Cortex of kidney (tissue), 1 donor: ENCODE data around the gene CDK6.

Experiments
- DNase-seq: peaks from one replicate; lab custom pipeline; 2025; lab: John Stamatoyannopoulos, UW

Gene CDK6

GRCh38 chr7:92680442-92680841 lies 155.9 kb downstream of the CDK6 start:
- DNase-seq, result no peak

DNA sequence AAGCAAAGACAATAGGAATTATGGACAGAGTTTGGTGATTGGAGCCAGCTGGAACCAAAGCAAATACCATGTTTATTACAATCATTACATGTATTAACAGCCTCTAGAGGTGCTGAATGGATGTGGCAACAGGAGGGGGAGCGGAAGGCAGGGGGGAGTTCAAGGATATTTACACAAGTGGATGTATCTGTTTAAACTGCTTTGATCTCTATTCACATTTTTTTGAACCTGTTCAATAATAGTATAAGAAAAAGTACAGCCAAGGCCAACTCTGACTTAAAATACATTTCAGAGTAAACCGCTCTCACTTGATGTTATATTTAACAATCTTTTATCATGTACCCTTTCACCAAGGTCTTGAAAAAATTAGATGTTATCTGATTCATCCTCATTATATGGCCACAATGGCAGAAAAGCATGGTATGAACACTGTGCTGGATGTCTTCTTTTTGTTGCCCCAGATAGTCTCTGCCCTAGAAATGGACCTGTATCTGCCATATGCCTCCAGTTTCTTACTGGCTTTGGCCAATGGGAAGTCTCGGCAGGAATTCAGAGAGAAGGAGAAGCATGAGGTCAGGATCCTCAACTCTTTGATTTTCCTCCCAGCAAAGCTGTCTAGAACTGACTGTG lies 158.0 kb downstream of the CDK6 start:
- DNase-seq, result no peak

DNA sequence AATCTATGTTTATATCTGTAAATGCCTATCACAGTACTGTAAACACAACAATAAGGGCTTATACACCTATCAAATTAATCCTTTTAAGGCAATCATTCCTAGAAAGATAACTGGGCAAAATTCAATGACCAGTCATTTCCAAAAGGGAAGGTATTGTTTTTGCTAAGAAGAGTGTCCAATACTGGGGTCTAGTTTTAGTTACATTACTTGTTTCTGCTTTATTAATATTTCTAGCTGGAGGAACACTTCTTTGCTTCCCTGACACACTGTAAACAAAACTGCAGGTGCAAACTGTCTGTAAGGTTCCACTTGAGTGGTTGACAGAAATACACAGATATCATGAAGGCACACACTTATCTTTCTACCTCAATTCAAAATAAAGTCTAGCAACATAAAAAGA lies 162.0 kb downstream of the CDK6 start:
- DNase-seq, result no peak

DNA sequence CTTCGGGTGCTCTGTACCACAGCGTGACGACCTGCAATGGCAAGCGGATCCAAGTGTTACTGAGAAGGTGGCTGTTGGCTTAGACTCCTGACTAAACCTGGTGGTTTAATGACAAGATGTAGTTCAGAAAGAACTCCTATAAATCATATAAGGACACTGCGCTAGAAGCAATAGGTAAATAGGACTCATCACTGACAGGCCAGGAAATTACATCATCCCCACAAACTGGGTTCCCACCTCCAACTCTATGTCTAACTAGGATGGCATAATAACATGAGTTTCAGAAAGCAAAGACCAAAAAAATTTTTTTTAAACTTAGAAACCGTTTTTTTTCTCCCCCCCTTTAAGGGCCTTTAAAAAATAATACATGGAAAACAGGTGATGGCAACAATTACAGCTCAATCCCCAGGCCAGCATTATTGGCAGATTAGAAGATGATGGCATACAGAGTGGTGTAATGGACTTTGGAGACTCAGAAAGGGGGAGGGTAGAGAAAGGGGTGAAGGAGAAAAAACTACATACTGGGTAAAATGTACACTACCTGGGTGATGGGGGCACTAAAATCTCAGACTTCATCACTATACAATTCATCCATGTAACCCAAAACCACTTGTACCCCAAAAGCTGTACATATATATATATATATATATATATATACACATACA lies 164.7 kb downstream of the CDK6 start:
- no peak for DNase-seq

- no peak for DNase-seq
These were observed 166.0 kb downstream of the CDK6 start for GRCh38 chr7:92670204-92670851.

DNA sequence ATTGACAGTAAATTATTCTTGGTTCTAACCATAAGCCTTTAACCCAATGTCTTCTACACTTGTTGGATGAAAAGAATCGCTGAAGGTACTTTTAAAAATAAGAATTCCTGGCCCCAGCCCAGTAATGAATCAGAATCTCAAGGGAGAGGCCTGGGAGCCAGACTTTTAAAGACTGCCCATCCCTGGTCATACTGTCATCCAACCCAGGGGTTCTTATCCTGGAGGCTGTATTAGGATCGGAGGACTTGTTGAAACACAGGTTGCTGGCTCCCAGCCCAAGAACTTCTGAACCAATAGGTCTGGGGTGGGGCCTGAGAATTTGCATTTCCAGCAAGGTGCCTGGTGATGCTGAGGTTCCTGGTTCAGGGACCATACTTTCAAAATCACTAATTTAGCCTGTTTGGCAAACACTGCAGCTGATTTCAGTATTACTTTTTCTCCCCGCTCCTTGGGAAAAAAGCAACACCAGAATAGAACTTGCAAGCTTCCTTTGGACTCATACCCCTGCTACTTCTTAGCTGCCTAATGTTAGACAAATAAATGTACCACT lies 166.7 kb downstream of the CDK6 start:
- DNase-seq, result no peak

DNA sequence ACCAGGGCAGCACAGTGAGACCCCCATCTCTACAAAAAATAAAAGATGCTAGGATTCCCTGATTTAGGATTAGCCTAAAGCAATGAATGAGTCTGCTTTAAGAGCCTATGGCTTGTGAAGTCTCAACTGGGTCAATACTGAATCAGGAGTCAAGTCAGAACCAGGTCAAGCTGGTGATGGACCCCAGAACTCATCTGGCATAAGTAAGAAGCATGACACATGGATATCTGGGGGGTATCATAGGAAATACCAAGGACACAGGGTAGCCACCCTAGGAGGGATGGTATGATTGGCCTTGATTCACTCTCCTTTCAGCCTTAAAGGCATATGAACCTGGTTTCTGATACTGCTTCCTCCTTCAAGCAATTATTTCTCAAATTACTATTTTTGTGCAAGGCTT lies 167.8 kb downstream of the CDK6 start:
- DNase-seq, result no peak

GRCh38 chr7:92667816-92668535 lies 168.4 kb downstream of the CDK6 start:
- DNase-seq, result no peak

GRCh38 chr7:92665926-92666325 lies 170.4 kb downstream of the CDK6 start:
- no peak for DNase-seq

DNA sequence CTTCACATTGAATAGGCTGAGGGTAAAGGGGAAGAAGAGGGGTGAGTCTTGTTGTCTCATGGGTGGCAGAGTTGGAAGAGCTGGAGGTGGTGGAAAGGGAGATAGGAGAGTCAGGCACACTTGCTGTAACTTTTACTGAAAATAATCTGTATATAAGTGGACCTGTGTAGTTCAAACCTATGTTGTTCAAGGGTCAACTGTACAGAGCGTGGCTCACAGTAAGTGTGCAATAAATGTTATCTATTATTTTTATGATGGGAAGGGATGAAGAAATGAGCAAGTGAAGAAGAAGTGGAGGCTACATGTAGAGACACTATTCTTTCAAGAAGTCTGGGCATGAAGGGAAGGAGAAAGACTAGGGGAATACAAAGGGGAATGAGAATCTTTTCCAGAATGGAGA lies 174.7 kb downstream of the CDK6 start:
- DNase-seq, result no peak

- DNase-seq, result no peak
These were observed 177.7 kb downstream of the CDK6 start for GRCh38 chr7:92658671-92659070.

DNA sequence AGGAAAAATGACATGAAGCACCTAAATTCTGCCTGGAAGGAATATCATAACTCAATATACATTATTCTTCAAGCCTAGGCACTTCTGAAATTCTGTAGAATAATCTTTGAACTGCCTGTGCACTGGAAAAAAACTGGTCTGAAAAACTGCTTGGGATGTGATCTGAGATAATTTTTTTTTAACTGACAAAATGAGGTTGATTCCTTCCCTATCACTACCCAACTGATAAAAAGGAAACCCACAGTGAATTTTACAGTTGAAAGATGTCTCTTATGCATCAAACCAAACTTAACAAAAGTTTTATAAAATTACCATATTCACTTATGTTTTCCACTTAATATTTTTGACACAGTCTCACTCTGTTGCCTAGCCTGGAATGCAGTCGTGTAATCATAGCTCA lies 179.0 kb downstream of the CDK6 start:
- DNase-seq, result no peak

DNA sequence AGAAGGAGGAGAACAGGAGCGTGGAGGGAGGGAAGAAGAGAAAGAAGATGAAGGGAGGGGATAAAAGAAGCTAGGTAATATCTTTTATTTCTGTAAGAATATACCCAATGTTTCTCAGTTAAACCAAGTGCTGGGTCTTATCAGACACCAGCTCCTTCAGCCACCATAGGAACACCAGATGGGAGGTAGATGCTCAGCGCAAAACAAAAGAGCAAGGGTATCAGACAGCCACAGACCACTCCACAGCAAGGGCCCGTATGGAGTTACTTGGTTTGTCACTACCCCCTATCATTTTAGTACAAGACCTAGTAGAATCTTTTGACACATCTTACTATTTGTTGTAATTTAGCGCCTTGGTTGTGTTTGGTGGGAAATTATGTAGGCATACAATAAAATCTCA lies 180.3 kb downstream of the CDK6 start:
- DNase-seq, result no peak

- DNase-seq, result no peak
These were observed 181.0 kb downstream of the CDK6 start for GRCh38 chr7:92655346-92655884.

GRCh38 chr7:92653136-92653535 lies 183.2 kb downstream of the CDK6 start:
- DNase-seq, result no peak

DNA sequence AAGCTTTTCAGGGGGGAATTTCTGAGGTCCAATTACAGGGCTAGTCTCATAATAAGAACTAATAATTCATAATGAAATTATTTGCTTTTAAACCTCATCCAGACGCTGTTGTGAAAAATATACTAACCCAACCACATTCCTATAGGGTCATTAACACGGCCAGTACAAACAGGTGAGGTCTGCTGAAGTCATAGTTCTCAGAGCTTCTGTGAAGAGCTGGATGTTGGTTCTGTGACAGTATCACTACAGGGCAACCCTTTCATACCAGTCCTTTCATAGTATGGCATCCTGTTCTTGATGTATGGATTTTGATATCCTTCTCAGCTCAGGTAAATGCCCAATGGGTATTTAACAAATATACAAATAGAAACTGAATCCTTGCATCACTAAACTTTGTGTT lies 183.8 kb downstream of the CDK6 start:
- DNase-seq, result no peak

DNA sequence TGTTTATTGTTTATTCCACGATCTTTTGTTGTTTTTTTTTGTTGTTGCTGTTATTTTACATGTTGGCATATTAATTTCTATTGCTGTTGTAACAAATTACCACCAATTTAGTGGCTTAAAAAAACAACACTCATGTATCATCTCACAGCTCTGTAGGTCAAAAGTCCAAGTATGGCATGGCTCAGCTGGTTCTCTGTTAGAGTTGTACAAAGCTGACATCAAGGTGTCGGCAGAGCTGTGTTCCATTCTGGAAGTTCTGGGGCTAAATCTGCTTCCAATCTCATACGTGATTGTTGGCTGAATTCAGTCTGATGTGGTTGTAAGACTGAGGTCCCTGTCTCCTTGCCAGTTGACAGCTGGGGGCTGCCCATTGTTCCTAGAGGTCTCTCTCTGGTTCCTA lies 186.0 kb downstream of the CDK6 start:
- DNase-seq, result no peak

GRCh38 chr7:92648067-92648466 lies 188.3 kb downstream of the CDK6 start:
- DNase-seq, result no peak

DNA sequence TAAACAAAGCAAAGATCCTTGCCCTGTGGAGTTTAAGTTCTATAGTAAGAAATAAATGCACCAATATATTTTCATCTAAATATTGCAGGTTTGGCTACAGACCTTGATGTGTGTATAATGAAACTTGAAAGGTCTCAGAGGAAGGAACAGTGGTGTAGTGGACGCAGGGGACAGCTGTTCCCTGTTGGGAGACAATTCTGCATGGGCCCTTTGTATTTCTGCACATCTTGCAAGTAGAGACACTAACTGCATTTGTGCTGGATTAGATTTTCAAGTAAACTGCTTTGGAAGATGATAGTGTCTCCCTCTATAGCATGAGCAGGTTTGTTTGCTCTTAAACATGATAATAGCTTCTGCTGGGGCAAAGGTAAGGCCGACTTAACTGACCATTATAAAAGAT lies 188.7 kb downstream of the CDK6 start:
- no peak for DNase-seq

- no peak for DNase-seq
These were observed 189.3 kb downstream of the CDK6 start for GRCh38 chr7:92647011-92647625.

- DNase-seq, result no peak
These were observed 191.0 kb downstream of the CDK6 start for GRCh38 chr7:92645114-92646061.
